K562 (cell line): ENCODE data around the gene PSMC3IP. TPM values are rescaled to one million over a fixed set of nuclear protein-coding genes. Genes with fewer than 3 reads are reported as not detected.
A peak's percentile ranks its signal among the peaks of the same experiment; 100 is the strongest.

ENCODE experiments used
- CTCF ChIP-seq, 3 experiments: IDR thresholded peaks in 2 of 3; conservative IDR thresholded peaks in 1 of 3; 2 replicates each; pipeline ENCODE4 v1.5.1; 2011 to 2012; ENCODE audit warnings: low read length in 3 of 3, mild to moderate bottlenecking in 3 of 3, control low read depth in 2 of 3, improper control_type of control experiment in 1 of 3, inconsistent platforms in 1 of 3, low read depth in 1 of 3, mixed read lengths in 1 of 3, moderate library complexity in 1 of 3; ENCODE audit not compliant: insufficient read depth in 2 of 3
- CUX1 ChIP-seq: fragments of 200-800 bp; sonication (Bioruptor generic); IDR thresholded peaks from 2 replicates; pipeline ENCODE4 v1.6.1; 2016; ENCODE audit warnings: missing genetic modification characterization, missing compliant biosample characterization
- JUN ChIP-seq, 2 experiments: sonication (generic) in 1 of 2; formaldehyde crosslinking in 1 of 2; IDR thresholded peaks; 2 replicates each; pipeline versions ENCODE4 v1.6.1 to v1.8.0; 2012 to 2022; ENCODE audit warnings: borderline replicate concordance in 2 of 2, mild to moderate bottlenecking in 2 of 2, improper control_type of control experiment in 1 of 2, low read depth in 1 of 2, low read length in 1 of 2, missing genetic modification reagents in 1 of 2
- KDM1A ChIP-seq, 2 experiments: fragments of 450-650 bp; IDR thresholded peaks; 2 replicates each; pipeline ENCODE4 v1.6.1; 2016; ENCODE audit warnings: mild to moderate bottlenecking in 2 of 2
- MYNN ChIP-seq, 2 experiments: sonication (generic); formaldehyde crosslinking in 1 of 2; IDR thresholded peaks; 2 replicates each; pipeline versions ENCODE4 v1.5.0 to v1.6.1; 2016 to 2020; ENCODE audit warnings: antibody characterized with exemption in 1 of 2, missing genetic modification reagents in 1 of 2
- PTRF ChIP-seq: fragments of 450-650 bp; IDR thresholded peaks from 2 replicates; pipeline ENCODE4 v1.6.1; 2016; ENCODE audit warnings: mild to moderate bottlenecking, missing genetic modification characterization, missing compliant biosample characterization
- RAD21 ChIP-seq, 2 experiments: fragments of 250-450 bp in 1 of 2; fragments of 450-650 bp in 1 of 2; sonication (Bioruptor Pico) in 1 of 2; formaldehyde crosslinking in 1 of 2; IDR thresholded peaks in 1 of 2; conservative IDR thresholded peaks in 1 of 2; 2 replicates each; pipeline versions ENCODE4 v1.4.0 to v1.8.0; 2020 to 2022; ENCODE audit warnings: mild to moderate bottlenecking in 2 of 2, moderate library complexity in 1 of 2
- ZFP36 ChIP-seq: fragments of 150-350 bp; IDR thresholded peaks from 2 replicates; pipeline ENCODE4 v1.6.1; 2018; ENCODE audit warnings: low read length, low read depth; ENCODE audit not compliant: partially characterized antibody
- ZNF165 ChIP-seq: fragments of 250-450 bp; sonication (Bioruptor Pico); IDR thresholded peaks from 2 replicates; pipeline ENCODE4 v1.4.0; 2020; ENCODE audit warnings: borderline replicate concordance
- ZNF239 ChIP-seq: fragments of 250-450 bp; sonication (Bioruptor Pico); IDR thresholded peaks from 2 replicates; pipeline ENCODE4 v1.4.0; 2020; ENCODE audit warnings: mild to moderate bottlenecking
- ZNF436 ChIP-seq: fragments of 250-450, 450-650 bp; sonication (Bioruptor Pico); formaldehyde crosslinking; IDR thresholded peaks from 2 replicates; pipeline ENCODE4 v1.7.0; 2020; ENCODE audit warnings: mild to moderate bottlenecking
- ZNF444 ChIP-seq: fragments of 250-450 bp; sonication (Bioruptor Pico); IDR thresholded peaks from 2 replicates; pipeline ENCODE4 v1.4.0; 2020; ENCODE audit warnings: mild to moderate bottlenecking, moderate library complexity
- polyA plus RNA-seq, 8 experiments: library from polyadenylated mRNA; depleted of rRNA in 4 of 8; stranded (reverse) in 5 of 8; unstranded in 3 of 8; fragments of >200 nt; fragmentation: Nextera tagmentation in 2 of 8; fragmentation: Illumina TruSeq in 1 of 8; extraction: Ambion mirVana in 2 of 8; extraction: Trizol in 1 of 8; gene quantifications; 2 replicates each; pipeline versions ENCODE4 v1.2.1 to v1.2.3, GENCODE V29; 2011 to 2014; ENCODE audit warnings: inconsistent platforms in 1 of 8, missing spikeins in 1 of 8
- total RNA-seq, 7 experiments: library from RNA; depleted of rRNA in 6 of 7; stranded (reverse); fragments of >200 nt in 6 of 7; fragmentation: Illumina TruSeq in 2 of 7; extraction: Trizol in 2 of 7; gene quantifications; 2 replicates each; pipeline versions ENCODE4 v1.2.1 to v1.2.3, GENCODE V29; 2011 to 2021; ENCODE audit warnings: low replicate concordance in 1 of 7
- TF ChIP-seq, protein P1 (sequence below): fragments of 250-450 bp; sonication (Bioruptor Pico); IDR thresholded peaks from 2 replicates; pipeline ENCODE4 v1.8.0; 2021; ENCODE audit warnings: moderate library complexity, mild to moderate bottlenecking, inconsistent platforms
- TF ChIP-seq, protein P2 (sequence below): IDR thresholded peaks from 2 replicates; pipeline ENCODE4 v1.6.1; 2014; ENCODE audit warnings: antibody characterized with exemption

Gene PSMC3IP
- total and polyA plus RNA-seq, 9 of the 15 experiments (the other 6 are each of a cell fraction or from before 2014, with no cell fraction given) = 13.8 to 65.6 (median 32.8) TPM

DNA sequence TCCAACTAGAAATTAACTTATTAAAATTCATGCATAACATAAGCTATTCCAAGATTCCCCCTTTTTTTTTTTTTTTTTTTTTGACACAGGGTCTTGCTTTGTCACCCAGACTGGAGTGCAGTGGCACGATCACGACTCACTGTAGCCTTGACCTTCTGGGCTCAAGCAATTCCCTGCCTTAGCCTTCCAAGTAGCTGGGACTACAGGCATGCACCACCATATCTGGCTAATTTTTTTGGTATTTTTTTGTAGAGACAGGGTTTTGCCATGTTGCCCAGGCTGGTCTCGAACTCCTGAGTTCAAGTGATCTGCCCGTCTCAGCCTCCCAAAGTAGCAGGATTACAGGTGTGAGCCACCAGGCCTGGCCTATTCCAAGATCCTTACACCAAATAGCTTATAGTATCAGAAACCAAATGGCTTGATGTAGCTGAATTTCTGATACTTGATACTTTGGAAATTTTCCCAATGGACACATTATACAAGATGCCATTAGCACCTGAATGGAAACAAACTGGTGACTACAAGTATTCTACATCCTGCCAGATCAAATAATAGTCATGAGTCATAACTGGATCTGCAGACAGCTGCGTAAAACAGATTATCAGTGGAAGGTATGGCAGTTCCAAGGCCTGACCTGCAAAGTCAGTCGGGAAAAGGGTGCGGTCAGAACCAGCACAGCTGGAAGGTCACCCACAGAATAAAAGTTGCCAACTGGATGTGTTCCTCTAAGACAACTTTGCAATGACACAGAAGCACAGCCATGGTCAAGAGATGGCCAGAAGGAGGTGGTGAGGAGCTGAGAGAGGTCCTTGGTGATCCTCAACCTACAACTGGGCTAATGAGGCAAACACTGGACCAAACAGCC is 46.4 kb upstream of the PSMC3IP start (continued):
- TF ChIP-seq CUX1 (peak; percentile 28; the same call in 1 of the 2 replicates), MYNN (IDR thresholded peaks at IDR 0.05) (peak; percentile 90), MYNN (CRISPR knock-in tag; IDR thresholded peaks at IDR 0.05) (no peak), RAD21 (CRISPR knock-in tag; conservative IDR thresholded peaks at IDR 0.05 in 1 of 2, IDR thresholded peaks at IDR 0.05 in 1 of 2) (peak; percentile 20 to 62; a peak in 2 of 4 replicates), PTRF (tag) (no peak), ZNF165 (no peak), ZNF444 (CRISPR knock-in tag) (no peak), ZNF239 (CRISPR knock-in tag) (peak; percentile 49; the same call in 1 of the 2 replicates), CTCF (IDR thresholded peaks at IDR 0.05 in 2 of 3, conservative IDR thresholded peaks at IDR 0.05 in 1 of 3; ENCODE audit: insufficient read depth in 2 of 3, low read depth in 1 of 3, low read length in 3 of 3) (peak; percentile 46 to 62 (median 58); a peak in 5 of 6 replicates), ZNF436 (CRISPR knock-in tag) (no peak), KDM1A (IDR thresholded peaks at IDR 0.05) (peak; percentile 44 to 49; a peak in 2 of 4 replicates), JUN (IDR thresholded peaks at IDR 0.05; ENCODE audit: borderline replicate concordance, low read depth, low read length) (peak; percentile 88; the same call in 1 of the 2 replicates), JUN (CRISPR knock-in tag; IDR thresholded peaks at IDR 0.05; ENCODE audit: borderline replicate concordance) (no peak), ZFP36 (no peak)
- TF ChIP-seq, protein P1, sequence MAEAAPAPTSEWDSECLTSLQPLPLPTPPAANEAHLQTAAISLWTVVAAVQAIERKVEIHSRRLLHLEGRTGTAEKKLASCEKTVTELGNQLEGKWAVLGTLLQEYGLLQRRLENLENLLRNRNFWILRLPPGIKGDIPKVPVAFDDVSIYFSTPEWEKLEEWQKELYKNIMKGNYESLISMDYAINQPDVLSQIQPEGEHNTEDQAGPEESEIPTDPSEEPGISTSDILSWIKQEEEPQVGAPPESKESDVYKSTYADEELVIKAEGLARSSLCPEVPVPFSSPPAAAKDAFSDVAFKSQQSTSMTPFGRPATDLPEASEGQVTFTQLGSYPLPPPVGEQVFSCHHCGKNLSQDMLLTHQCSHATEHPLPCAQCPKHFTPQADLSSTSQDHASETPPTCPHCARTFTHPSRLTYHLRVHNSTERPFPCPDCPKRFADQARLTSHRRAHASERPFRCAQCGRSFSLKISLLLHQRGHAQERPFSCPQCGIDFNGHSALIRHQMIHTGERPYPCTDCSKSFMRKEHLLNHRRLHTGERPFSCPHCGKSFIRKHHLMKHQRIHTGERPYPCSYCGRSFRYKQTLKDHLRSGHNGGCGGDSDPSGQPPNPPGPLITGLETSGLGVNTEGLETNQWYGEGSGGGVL = no peak
- TF ChIP-seq, protein P2, sequence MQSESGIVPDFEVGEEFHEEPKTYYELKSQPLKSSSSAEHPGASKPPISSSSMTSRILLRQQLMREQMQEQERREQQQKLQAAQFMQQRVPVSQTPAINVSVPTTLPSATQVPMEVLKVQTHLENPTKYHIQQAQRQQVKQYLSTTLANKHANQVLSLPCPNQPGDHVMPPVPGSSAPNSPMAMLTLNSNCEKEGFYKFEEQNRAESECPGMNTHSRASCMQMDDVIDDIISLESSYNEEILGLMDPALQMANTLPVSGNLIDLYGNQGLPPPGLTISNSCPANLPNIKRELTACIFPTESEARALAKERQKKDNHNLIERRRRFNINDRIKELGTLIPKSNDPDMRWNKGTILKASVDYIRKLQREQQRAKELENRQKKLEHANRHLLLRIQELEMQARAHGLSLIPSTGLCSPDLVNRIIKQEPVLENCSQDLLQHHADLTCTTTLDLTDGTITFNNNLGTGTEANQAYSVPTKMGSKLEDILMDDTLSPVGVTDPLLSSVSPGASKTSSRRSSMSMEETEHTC = peak; percentile 69; the same call in 1 of the 2 replicates
